Smooth muscle cell (in vitro differentiated cells): ENCODE measurements around the gene SKI. TPM values are rescaled to one million over a fixed set of nuclear protein-coding genes. Genes with fewer than 3 reads are reported as not detected.

Experiments
- DNase-seq: peaks from one replicate; lab custom pipeline; 2025; ENCODE audit not compliant: unreplicated experiment; lab: John Stamatoyannopoulos, UW
- H2AFZ ChIP-seq: fragments of 200-600 bp; sonication (generic); 2 replicates; pipeline ENCODE4 v1.6.0; 2016; ENCODE audit warnings: antibody characterized with exemption, low read depth, mild to moderate bottlenecking
- H3F3A ChIP-seq: fragments of 200-600 bp; sonication (generic); 2 replicates; pipeline ENCODE4 v1.6.0; 2017; ENCODE audit warnings: antibody characterized with exemption, low read depth
- H3K27ac ChIP-seq: fragments of 200-600 bp; sonication (generic); 2 replicates; pipeline ENCODE4 v1.5.1; 2016; ENCODE audit warnings: low read depth, mild to moderate bottlenecking
- H3K27me3 ChIP-seq: fragments of 200-600 bp; sonication (generic); 2 replicates; pipeline ENCODE4 v1.6.1; 2016; ENCODE audit warnings: low read depth, mild to moderate bottlenecking
- H3K36me3 ChIP-seq: fragments of 200-600 bp; sonication (generic); 2 replicates; pipeline ENCODE4 v1.5.1; 2016; ENCODE audit warnings: low read depth
- H3K4me1 ChIP-seq: fragments of 200-600 bp; sonication (generic); 2 replicates; pipeline ENCODE4 v1.5.1; 2016; ENCODE audit warnings: low read depth
- H3K4me2 ChIP-seq: fragments of 200-600 bp; sonication (generic); 2 replicates; pipeline ENCODE4 v1.6.0; 2016; ENCODE audit warnings: mild to moderate bottlenecking
- H3K4me3 ChIP-seq: fragments of 200-600 bp; sonication (generic); 2 replicates; pipeline ENCODE4 v1.5.1; 2016; ENCODE audit warnings: mild to moderate bottlenecking
- H3K79me2 ChIP-seq: fragments of 200-600 bp; sonication (generic); 2 replicates; pipeline ENCODE4 v1.6.0; 2016; ENCODE audit warnings: low read depth, mild to moderate bottlenecking
- H3K9ac ChIP-seq: fragments of 200-600 bp; sonication (generic); 2 replicates; pipeline ENCODE4 v1.6.0; 2016; ENCODE audit warnings: low read depth
- H3K9me3 ChIP-seq: fragments of 200-600 bp; sonication (generic); replicated peaks from 2 replicates; pipeline ENCODE4 v1.5.1; 2016; ENCODE audit warnings: low read depth
- H4K20me1 ChIP-seq: fragments of 200-600 bp; sonication (generic); 2 replicates; pipeline ENCODE4 v1.6.0; 2016; ENCODE audit warnings: low read depth
- CTCF ChIP-seq: fragments of 200-600 bp; sonication (generic); IDR thresholded peaks from 2 replicates; pipeline ENCODE4 v1.5.1; 2017; ENCODE audit warnings: borderline replicate concordance, mild to moderate bottlenecking, antibody characterized with exemption; ENCODE audit not compliant: insufficient read depth, poor library complexity, severe bottlenecking
- WGBS: methylation state at CpG from one replicate; pipeline ENCODE4 v1.1.7; 2016; ENCODE audit warnings: low lambda C conversion rate; 5-methylcytosine and 5-hydroxymethylcytosine counted together
- polyA plus RNA-seq: library from polyadenylated mRNA; unstranded; fragments of >200 nt; fragmentation: Nextera tagmentation; extraction: Ambion mirVana; gene quantifications from 2 replicates; pipeline ENCODE4 v1.2.1, GENCODE V29; 2016
- total RNA-seq: library from RNA; depleted of rRNA; stranded (reverse); fragments of >200 nt; gene quantifications from 2 replicates; pipeline ENCODE4 v1.2.3, GENCODE V29; 2014

The SKI gene
- total and polyA plus RNA-seq, 2 experiments from 2014 or later, result 4.2 to 19.6 TPM

GRCh38 chr1:2231532-2232254 is 3.6 kb downstream of the SKI start:
- H4K20me1 ChIP-seq, result peaks cover 81% of the 10 kb centered on the region
- TF ChIP-seq CTCF, result no peak

GRCh38 chr1:2232255-2232915 is 4.3 kb downstream of the SKI start:
- Histone ChIP-seq H3K4me1 (peaks cover 48% of the 10 kb centered on the region), H3K27ac (peak overlapping the region; percentile 80), H3K9me3 (no peaks in the 10 kb centered on the region), H4K20me1 (peaks cover 88% of the 10 kb centered on the region), H2AFZ (no peak overlapping the region), H3K4me2 (peak overlapping the region; percentile 98), H3K36me3 (no peaks in the 10 kb centered on the region), H3K4me3 (peak overlapping the region; percentile 74), H3F3A (peaks cover 8% of the 10 kb centered on the region), H3K27me3 (no peaks in the 10 kb centered on the region), H3K9ac (no peak overlapping the region), H3K79me2 (peaks cover 88% of the 10 kb centered on the region)
- 65% methylated on average over 17 of the region's 17 CpGs for WGBS
- no peak for DNase-seq
- no peak for TF ChIP-seq CTCF

More at GRCh38 chr1:2231532-2232254, 3.6 kb downstream of the SKI start:
- peak; percentile 75 for DNase-seq
- 24% methylated on average over 26 of the region's 26 CpGs for WGBS
- no peaks in the 10 kb centered on the region for H3K9me3 ChIP-seq
- peak overlapping the region; percentile 80 for H3K27ac ChIP-seq
- H3K4me3 ChIP-seq, result peak overlapping the region; percentile 74
- peaks cover 8% of the 10 kb centered on the region for H3F3A ChIP-seq
- no peaks in the 10 kb centered on the region for H3K27me3 ChIP-seq
- peak overlapping the region; percentile 72 for H3K9ac ChIP-seq
- H3K79me2 ChIP-seq, result peaks cover 81% of the 10 kb centered on the region
- H3K4me2 ChIP-seq, result peak overlapping the region; percentile 98
- peaks cover 51% of the 10 kb centered on the region for H3K4me1 ChIP-seq
- no peak overlapping the region for H2AFZ ChIP-seq
- H3K36me3 ChIP-seq, result no peaks in the 10 kb centered on the region

- Histone ChIP-seq H3K4me1 (peaks cover 48% of the 10 kb centered on the region), H3K9ac (no peak overlapping the region), H3K4me3 (peak overlapping the region; percentile 74), H3K36me3 (no peaks in the 10 kb centered on the region), H4K20me1 (peaks cover 94% of the 10 kb centered on the region), H3K9me3 (no peaks in the 10 kb centered on the region), H3K4me2 (peak overlapping the region; percentile 98), H3K27me3 (no peaks in the 10 kb centered on the region), H2AFZ (no peak overlapping the region), H3F3A (peaks cover 8% of the 10 kb centered on the region), H3K79me2 (peaks cover 94% of the 10 kb centered on the region), H3K27ac (peak overlapping the region; percentile 80)
- DNase-seq, result no peak
- no peak for TF ChIP-seq CTCF
- WGBS, result 77% methylated on average over 21 of the region's 23 CpGs
These were observed 4.9 kb downstream of the SKI start for GRCh38 chr1:2232916-2233438.
